Activated CD8-positive, alpha-beta memory T cell treated with anti-CD3 and anti-CD28 coated beads, Interleukin-2, amount 50 U/mL, for 4 hours (primary cell): ENCODE results near the gene ASIC1.
A peak's percentile ranks its signal among the peaks of the same experiment; 100 is the strongest.

Experiments
- DNase-seq: peaks from one replicate; pipeline ENCODE4 v3.0.0-alpha.2; 2020

Gene ASIC1

GRCh38 chr12:50041062-50041860 lies 16.1 kb upstream of the ASIC1 start:
- no peak for DNase-seq

- DNase-seq = no peak
Observed at GRCh38 chr12:50041962-50042361, 15.4 kb upstream of the ASIC1 start.

GRCh38 chr12:50042693-50043092 lies 14.7 kb upstream of the ASIC1 start:
- DNase-seq = no peak

- DNase-seq = no peak
Observed at GRCh38 chr12:50043308-50043707, 14.1 kb upstream of the ASIC1 start.

- no peak for DNase-seq
Observed at GRCh38 chr12:50043854-50044253, 13.5 kb upstream of the ASIC1 start.

- DNase-seq = no peak
Observed at GRCh38 chr12:50047693-50048250, 9.6 kb upstream of the ASIC1 start.

GRCh38 chr12:50049254-50050118 lies 7.9 kb upstream of the ASIC1 start:
- no peak for DNase-seq

GRCh38 chr12:50050119-50050385 lies 7.3 kb upstream of the ASIC1 start:
- DNase-seq = no peak

- DNase-seq = no peak
Observed at GRCh38 chr12:50050410-50051098, 6.8 kb upstream of the ASIC1 start.

- no peak for DNase-seq
Observed at GRCh38 chr12:50051101-50051806, 6.1 kb upstream of the ASIC1 start.

- DNase-seq = no peak
Observed at GRCh38 chr12:50052544-50052943, 4.9 kb upstream of the ASIC1 start.

GRCh38 chr12:50052964-50053363 lies 4.4 kb upstream of the ASIC1 start:
- DNase-seq = no peak

GRCh38 chr12:50053583-50053982 lies 3.8 kb upstream of the ASIC1 start:
- no peak for DNase-seq

GRCh38 chr12:50055831-50056638 lies 1.4 kb upstream of the ASIC1 start:
- peak; percentile 62 for DNase-seq

GRCh38 chr12:50056639-50056976 lies 788 bp upstream of the ASIC1 start:
- no peak for DNase-seq

- DNase-seq = peak; percentile 30
Observed at GRCh38 chr12:50057896-50058670, 687 bp downstream of the ASIC1 start.

GRCh38 chr12:50058743-50059312 lies 1.4 kb downstream of the ASIC1 start:
- no peak for DNase-seq

- peak; percentile 77 for DNase-seq
Observed at GRCh38 chr12:50059440-50060119, 2.2 kb downstream of the ASIC1 start.

GRCh38 chr12:50060120-50060468 lies 2.7 kb downstream of the ASIC1 start:
- DNase-seq = no peak

- DNase-seq = no peak
Observed at GRCh38 chr12:50061171-50061570, 3.8 kb downstream of the ASIC1 start.
